Tibial nerve (tissue), 3 donors: Measurements from ENCODE around the gene TPRN.

Source experiments
- POLR2A ChIP-seq, 2 donors: fragments of 450-650 bp; IDR thresholded peaks; one replicate each; pipeline ENCODE4 v1.6.1; 2017; ENCODE audit warnings: antibody characterized with exemption in 2 of 2, mild to moderate bottlenecking in 2 of 2, moderate library complexity in 2 of 2
- TF ChIP-seq, protein P1 (sequence below), 5 experiments: fragments of 200-600 bp in 3 of 5; fragments of 450-650 bp in 2 of 5; sonication (generic) in 3 of 5; IDR thresholded peaks; one replicate each; pipeline ENCODE4 v1.5.1; 2016 to 2019; ENCODE audit warnings: antibody characterized with exemption in 5 of 5, mild to moderate bottlenecking in 3 of 5, moderate library complexity in 2 of 5

GRCh38 chr9:137192859-137193258 lies 7.7 kb downstream of the TPRN start:
- TF ChIP-seq, protein P1, sequence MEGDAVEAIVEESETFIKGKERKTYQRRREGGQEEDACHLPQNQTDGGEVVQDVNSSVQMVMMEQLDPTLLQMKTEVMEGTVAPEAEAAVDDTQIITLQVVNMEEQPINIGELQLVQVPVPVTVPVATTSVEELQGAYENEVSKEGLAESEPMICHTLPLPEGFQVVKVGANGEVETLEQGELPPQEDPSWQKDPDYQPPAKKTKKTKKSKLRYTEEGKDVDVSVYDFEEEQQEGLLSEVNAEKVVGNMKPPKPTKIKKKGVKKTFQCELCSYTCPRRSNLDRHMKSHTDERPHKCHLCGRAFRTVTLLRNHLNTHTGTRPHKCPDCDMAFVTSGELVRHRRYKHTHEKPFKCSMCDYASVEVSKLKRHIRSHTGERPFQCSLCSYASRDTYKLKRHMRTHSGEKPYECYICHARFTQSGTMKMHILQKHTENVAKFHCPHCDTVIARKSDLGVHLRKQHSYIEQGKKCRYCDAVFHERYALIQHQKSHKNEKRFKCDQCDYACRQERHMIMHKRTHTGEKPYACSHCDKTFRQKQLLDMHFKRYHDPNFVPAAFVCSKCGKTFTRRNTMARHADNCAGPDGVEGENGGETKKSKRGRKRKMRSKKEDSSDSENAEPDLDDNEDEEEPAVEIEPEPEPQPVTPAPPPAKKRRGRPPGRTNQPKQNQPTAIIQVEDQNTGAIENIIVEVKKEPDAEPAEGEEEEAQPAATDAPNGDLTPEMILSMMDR (IDR thresholded peaks at IDR 0.05): no peak
- TF ChIP-seq POLR2A (IDR thresholded peaks at IDR 0.05): no peak
